ENCODE measurements around the gene SEMG1.

DNA sequence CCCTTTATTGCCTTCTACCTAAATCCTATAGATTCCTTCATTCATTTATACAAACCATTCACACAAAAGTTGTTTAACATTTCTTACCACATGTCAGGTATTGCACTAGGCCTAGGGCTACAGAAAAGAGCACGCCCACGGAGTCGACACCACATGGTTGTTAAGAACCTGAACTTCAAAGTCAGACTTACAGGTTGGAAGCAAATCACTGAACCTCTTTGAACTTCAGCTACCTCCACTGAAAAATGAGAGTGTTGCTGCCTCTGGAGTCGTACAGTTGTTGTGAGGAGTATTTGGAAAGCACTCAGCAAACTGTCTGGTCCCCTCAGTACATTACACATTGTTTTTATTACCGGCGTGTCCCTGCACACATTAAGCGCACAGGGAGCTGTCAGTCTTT is 50.9 kb downstream of the SEMG1 start:
- TF ChIP-seq FOXA1 (IDR thresholded peaks at IDR 0.05) (no peak), ELF4 (IDR thresholded peaks at IDR 0.05) (no peak), TARDBP (IDR thresholded peaks at IDR 0.05) (no peak), SP1 (IDR thresholded peaks at IDR 0.05) (no peak), FOXM1 (IDR thresholded peaks at IDR 0.05; ENCODE audit: borderline replicate concordance) (no peak), ZNF384 (IDR thresholded peaks at IDR 0.05) (no peak), NFRKB (IDR thresholded peaks at IDR 0.05) (no peak), BHLHE40 (IDR thresholded peaks at IDR 0.05; ENCODE audit: borderline replicate concordance) (no peak), ARNT (IDR thresholded peaks at IDR 0.05) (no peak), LEF1 (IDR thresholded peaks at IDR 0.05; ENCODE audit: borderline replicate concordance) (no peak), SUZ12 (IDR thresholded peaks at IDR 0.05) (no peak), FOXK2 (IDR thresholded peaks at IDR 0.05) (no peak)
- TF ChIP-seq, protein P1, sequence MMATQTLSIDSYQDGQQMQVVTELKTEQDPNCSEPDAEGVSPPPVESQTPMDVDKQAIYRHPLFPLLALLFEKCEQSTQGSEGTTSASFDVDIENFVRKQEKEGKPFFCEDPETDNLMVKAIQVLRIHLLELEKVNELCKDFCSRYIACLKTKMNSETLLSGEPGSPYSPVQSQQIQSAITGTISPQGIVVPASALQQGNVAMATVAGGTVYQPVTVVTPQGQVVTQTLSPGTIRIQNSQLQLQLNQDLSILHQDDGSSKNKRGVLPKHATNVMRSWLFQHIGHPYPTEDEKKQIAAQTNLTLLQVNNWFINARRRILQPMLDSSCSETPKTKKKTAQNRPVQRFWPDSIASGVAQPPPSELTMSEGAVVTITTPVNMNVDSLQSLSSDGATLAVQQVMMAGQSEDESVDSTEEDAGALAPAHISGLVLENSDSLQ (IDR thresholded peaks at IDR 0.05), result no peak

Measured in HEK293T (cell line).